AG09319 (cell line): ENCODE data around the gene OR1M1.

Source experiments
- DNase-seq: peaks from one replicate; pipeline ENCODE4 v3.0.0-alpha.2; 2010; ENCODE audit warnings: low read depth; ENCODE audit errors: extremely low read depth
- CTCF ChIP-seq: IDR thresholded peaks from 2 replicates; pipeline ENCODE4 v1.5.1; 2011; ENCODE audit warnings: low read depth, mild to moderate bottlenecking, inconsistent platforms, low read length, moderate library complexity

The OR1M1 gene

GRCh38 chr19:9086761-9087160, at the start of gene OR1M1:
TSS of gene OR1M1 (plus strand) at chr19:9087061. CDS start at chr19:9093245, 6,184 bp downstream.
- no peak for TF ChIP-seq CTCF
- no peak for DNase-seq

- no peak for TF ChIP-seq CTCF
- DNase-seq = no peak
These were observed 49.3 kb upstream of the OR1M1 start for GRCh38 chr19:9037400-9038062.

GRCh38 chr19:9039728-9040127, 47.1 kb upstream of the OR1M1 start:
- no peak for TF ChIP-seq CTCF
- no peak for DNase-seq

- DNase-seq = no peak
- TF ChIP-seq CTCF = no peak
These were observed 46.7 kb upstream of the OR1M1 start for GRCh38 chr19:9040131-9040530.

GRCh38 chr19:9041023-9041422, 45.8 kb upstream of the OR1M1 start:
- no peak for TF ChIP-seq CTCF

GRCh38 chr19:9043524-9043923, 43.3 kb upstream of the OR1M1 start:
- no peak for DNase-seq
- no peak for TF ChIP-seq CTCF

More at GRCh38 chr19:9041023-9041422, 45.8 kb upstream of the OR1M1 start:
- no peak for DNase-seq

GRCh38 chr19:9044449-9044848, 42.4 kb upstream of the OR1M1 start:
- no peak for DNase-seq
- TF ChIP-seq CTCF = no peak
